ENCODE measurements around the gene DENND1A.

Gene DENND1A

GRCh38 chr9:123807251-123807650, 122.7 kb downstream of the DENND1A start:
- no peak for DNase-seq

GRCh38 chr9:123806829-123807228, 123.1 kb downstream of the DENND1A start:
- DNase-seq: peak in 1 of 3 donors; percentile 41

- DNase-seq: no peak
Measured at GRCh38 chr9:123798195-123798594, 131.7 kb downstream of the DENND1A start.

- DNase-seq: peak; percentile 15 to 56 (median 40)
Measured at GRCh38 chr9:123796618-123797484, 133.1 kb downstream of the DENND1A start.

- DNase-seq: no peak
Measured at GRCh38 chr9:123796094-123796493, 133.8 kb downstream of the DENND1A start.

- DNase-seq: no peak
Measured at GRCh38 chr9:123795336-123795735, 134.6 kb downstream of the DENND1A start.

GRCh38 chr9:123792501-123792900, 137.4 kb downstream of the DENND1A start:
- no peak for DNase-seq

- no peak for DNase-seq
Measured at GRCh38 chr9:123789554-123790292, 140.2 kb downstream of the DENND1A start.

GRCh38 chr9:123787416-123787815, 142.5 kb downstream of the DENND1A start:
- peak in 2 of 3 donors; percentile 38 to 41 for DNase-seq

- peak in 2 of 3 donors; percentile 22 to 31 for DNase-seq
Measured at GRCh38 chr9:123784518-123784917, 145.4 kb downstream of the DENND1A start.

- DNase-seq: no peak
Measured at GRCh38 chr9:123778232-123778902, 151.6 kb downstream of the DENND1A start.

GRCh38 chr9:123776708-123777537, 153.0 kb downstream of the DENND1A start:
- no peak for DNase-seq

GRCh38 chr9:123775289-123776284, 154.3 kb downstream of the DENND1A start:
- DNase-seq: no peak

GRCh38 chr9:123773783-123774182, 156.1 kb downstream of the DENND1A start:
- no peak for DNase-seq

- DNase-seq: no peak
Measured at GRCh38 chr9:123772967-123773366, 157.0 kb downstream of the DENND1A start.

- DNase-seq: no peak
Measured at GRCh38 chr9:123772374-123772773, 157.6 kb downstream of the DENND1A start.

GRCh38 chr9:123771690-123772089, 158.2 kb downstream of the DENND1A start:
- no peak for DNase-seq

- DNase-seq: no peak
Measured at GRCh38 chr9:123769719-123770118, 160.2 kb downstream of the DENND1A start.

GRCh38 chr9:123763910-123764588, 165.9 kb downstream of the DENND1A start:
- no peak for DNase-seq

GRCh38 chr9:123761905-123762605, 167.9 kb downstream of the DENND1A start:
- no peak for DNase-seq

Data from suppressor macrophage treated with lipopolysaccharide for 1 hour (primary cell).